Measurements from ENCODE around the gene EDN3.

DNA sequence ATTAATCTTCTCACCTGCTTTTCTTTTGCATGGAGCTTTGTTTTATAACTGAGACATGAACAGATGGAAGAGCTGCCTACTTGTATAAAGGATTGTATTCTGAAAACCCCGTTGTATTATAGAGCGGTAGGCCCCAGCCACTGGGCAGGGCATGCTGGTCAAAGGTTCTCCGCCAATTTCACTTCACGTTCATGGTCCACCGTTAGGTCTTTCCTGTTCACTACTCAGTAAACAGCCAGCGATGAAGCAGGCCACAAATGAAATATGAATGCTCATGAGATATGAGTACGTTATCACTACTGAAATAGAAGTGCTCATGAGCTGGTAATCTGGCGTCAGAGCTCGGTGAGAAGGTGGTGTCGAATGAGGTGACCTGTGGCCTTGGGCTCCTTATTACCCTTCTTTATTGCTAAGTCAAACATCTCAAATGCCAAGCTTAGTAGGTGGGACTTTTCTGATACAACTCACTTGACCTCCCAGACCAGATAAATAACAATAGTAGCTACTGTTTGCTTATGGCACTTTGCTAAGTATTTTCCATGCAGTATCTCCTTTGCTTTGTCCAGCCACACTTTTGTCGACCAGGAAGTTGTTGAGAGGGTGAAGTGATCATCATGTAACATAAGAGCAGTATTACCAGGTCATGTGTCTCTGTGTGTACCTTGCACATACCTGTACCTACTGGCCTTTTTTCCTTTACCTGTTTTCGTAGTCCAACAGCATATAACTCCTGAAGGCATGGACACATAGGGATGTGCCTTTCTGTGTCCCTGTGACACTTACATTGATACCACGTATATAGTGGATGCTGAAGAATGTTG is 16.7 kb downstream of the EDN3 start:
- TF ChIP-seq POLR2AphosphoS5 (IDR thresholded peaks at IDR 0.05; ENCODE audit: low read depth, low read length) = no peak
- no peak for TF ChIP-seq POLR2A (IDR thresholded peaks at IDR 0.05; ENCODE audit: low read depth, low read length)
- no peak for TF ChIP-seq TAF1 (IDR thresholded peaks at IDR 0.05; ENCODE audit: low read depth, low read length)
- no peak for TF ChIP-seq PAX5 (IDR thresholded peaks at IDR 0.05; ENCODE audit: insufficient read depth, low read length, severe bottlenecking)
- TF ChIP-seq SPI1 (IDR thresholded peaks at IDR 0.05; ENCODE audit: low read depth, low read length) = no peak

Data from GM12891 (cell line).